ENCODE results near the gene TES.

Gene TES

DNA sequence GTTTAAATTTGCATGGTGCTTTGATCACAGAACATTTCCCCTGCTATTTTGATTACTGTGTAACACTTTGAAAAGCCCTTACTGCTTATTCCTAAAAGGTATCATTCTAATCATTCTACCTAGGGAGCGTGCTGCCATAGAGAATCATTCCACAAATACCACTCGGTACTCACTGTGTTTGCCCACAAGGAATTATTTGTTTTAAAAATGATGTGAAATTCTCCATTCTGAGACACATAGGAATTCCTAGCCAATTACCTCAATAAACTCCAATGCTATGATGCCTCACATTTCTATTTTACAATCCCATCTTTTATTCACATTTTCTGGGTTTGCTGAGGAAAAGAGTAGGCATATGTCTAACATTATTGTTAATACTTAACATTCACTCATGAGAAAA, 16.2 kb upstream of the TES start:
- DNase-seq (ENCODE audit: low read depth): no peak

DNA sequence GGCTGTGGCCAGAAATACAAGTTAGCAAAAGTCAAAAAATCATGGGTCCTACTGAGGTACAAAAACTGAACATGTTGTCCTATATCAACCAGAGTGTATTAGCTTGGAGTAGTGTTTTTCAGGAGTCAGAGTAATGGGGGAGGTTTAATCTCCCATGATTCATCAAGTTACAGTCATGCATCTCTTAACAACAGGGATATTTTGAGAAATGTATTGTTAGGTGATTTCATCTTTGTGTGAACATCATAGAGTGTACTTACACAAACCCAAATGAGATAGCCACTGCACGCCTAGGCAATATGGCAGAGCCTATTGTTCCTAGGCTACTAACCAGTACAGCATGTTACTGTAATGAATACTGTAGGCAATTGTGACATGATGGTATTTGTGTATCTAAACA, 14.9 kb upstream of the TES start:
- DNase-seq (ENCODE audit: low read depth): no peak

DNA sequence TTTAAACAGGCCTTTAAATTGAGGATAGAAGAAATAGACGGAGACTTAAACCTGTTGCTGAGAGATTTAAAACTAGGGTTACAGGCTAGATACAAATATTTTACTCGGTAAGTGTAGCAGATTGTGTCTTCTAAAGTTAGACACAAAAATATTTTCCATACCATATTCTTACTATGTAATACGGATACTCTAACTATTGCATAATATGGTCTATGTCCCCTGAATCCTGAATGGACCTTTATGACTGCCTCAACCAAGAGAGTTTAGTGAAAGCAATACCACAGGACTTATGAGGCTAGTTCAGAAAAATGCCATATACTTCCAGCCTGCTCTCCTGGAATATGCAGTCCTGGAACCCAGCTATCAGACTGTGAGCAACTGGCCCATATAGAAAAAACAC, 13.4 kb upstream of the TES start:
- DNase-seq (ENCODE audit: low read depth): no peak

DNA sequence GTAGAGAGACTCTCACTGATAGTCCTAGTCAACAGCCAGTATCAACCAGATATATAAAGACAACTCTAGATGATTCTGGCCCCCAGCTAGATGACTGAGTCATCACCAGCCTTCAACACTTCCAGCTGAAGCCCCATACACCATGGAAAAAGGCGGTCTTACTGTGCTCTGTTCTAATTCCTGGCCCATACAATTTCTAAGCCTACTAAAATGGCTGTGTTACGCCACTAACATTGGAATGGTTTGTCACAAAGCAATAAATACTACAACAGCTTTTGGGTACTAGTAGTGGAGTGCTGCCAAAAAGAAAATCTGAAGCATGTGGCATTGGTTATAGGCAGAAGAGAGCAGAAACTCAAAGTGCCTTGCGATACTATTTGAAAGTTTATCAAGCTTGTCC, 13.0 kb upstream of the TES start:
- DNase-seq (ENCODE audit: low read depth): no peak

DNA sequence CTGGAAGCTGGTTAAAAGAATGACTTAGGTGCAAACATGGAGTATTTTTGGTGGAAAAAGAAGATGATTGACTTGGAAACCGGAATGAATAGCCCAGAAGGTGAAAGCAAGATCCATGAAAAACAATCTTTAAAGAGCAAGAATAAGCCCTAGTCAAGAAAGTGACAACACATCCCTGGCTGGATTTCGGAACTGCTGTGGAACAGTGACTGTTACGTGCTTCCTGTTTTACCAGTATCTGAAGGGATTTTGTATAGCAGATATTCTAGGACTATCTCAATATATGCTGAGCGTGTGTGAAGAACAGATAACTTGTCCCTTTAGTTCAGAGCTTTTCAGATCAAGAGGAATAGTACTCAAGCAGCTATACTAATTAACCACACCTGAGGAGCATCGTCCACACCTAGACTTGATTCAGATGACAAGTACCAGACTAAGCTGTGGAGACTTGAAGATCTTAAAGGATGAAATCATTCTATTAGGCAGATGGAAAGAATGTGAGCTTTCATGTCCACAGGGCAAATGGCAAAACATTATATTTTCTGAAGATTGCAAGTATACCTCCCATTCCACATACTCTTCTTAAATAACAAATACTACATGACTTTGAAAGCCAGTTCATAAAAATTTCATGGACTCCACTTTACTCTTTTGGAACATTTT, 11.5 kb upstream of the TES start:
- no peak for DNase-seq (ENCODE audit: low read depth)

DNA sequence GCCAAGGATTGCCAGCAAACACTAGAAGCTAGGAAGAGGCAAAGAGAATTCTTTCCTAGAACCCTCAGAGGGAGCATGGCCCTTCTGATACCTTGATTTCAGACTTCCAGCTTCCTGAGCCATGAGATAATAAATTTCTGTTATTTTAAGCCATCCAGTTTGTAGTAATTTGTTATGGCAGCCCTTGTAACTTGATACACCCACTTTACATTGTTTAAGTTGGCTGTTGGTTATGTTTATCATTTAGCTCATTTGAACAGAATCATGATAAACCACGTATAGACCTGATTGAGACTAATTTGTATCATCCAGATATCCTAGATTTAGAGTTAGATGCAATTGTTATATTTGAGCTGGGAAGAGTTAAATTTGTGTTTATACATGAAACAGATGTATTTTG, 9.4 kb upstream of the TES start:
- DNase-seq (ENCODE audit: low read depth): no peak

DNA sequence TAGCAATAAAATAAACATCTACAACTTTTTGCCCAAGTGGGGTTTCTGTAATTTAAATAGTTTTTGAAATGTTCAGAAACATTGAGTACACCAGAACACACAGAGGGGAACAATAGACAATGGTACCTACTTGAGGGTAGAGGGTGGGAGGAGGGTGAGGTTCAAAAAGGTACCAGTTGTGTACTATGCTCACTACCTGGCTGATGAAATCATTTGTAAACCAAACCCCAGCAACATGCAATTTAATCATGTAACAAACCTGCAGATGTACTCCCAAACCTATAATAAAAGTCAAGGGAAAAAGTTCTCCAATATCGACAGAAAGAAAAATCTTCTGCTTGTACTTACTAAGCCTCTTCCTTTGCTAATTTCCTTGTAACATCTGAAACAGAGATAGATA, 4.2 kb upstream of the TES start:
- no peak for DNase-seq (ENCODE audit: low read depth)

DNA sequence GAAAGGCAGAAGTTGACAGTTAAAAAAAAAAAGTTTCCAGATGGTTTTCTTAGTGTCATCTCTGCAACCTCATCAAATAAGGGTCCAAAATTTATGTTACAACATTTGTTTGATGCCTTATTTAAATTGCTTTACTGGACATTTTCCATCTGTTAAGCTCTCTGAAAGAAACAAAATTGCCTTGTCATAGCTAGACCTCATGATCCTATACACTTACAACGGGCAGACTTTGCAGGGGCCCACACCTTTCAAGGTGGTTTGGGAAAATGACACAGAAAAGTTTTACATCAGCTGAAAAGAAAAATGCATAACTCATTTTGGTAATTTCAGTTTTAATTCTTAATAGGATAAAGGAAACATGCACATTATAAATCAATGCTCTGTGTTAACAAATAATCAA, 1.4 kb upstream of the TES start:
- no peak for DNase-seq (ENCODE audit: low read depth)

DNA sequence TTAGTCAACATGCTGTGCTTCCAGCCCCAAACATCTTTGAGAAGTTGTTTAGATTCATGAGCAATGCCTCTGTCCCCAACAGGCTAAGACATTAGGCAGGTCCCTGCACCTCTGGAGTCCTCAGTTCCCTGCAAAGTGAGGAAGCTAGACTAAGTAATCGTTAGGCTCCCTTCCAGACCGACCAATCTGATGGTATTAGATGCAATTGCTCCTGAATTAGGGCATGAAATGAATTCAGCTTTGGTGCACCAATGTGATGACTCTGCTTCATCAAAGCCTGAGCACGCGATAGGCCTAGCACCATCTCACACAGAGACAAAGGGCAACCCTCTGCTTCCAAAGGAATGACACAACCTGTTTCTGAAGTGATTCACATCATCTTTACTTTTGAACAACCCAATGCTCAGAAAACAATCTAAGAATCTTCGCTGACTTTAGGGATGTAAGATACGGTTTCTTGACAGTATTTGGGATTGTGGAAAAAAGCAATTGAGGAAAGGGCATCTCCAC, 723 bp upstream of the TES start:
- DNase-seq (ENCODE audit: low read depth): no peak

DNA sequence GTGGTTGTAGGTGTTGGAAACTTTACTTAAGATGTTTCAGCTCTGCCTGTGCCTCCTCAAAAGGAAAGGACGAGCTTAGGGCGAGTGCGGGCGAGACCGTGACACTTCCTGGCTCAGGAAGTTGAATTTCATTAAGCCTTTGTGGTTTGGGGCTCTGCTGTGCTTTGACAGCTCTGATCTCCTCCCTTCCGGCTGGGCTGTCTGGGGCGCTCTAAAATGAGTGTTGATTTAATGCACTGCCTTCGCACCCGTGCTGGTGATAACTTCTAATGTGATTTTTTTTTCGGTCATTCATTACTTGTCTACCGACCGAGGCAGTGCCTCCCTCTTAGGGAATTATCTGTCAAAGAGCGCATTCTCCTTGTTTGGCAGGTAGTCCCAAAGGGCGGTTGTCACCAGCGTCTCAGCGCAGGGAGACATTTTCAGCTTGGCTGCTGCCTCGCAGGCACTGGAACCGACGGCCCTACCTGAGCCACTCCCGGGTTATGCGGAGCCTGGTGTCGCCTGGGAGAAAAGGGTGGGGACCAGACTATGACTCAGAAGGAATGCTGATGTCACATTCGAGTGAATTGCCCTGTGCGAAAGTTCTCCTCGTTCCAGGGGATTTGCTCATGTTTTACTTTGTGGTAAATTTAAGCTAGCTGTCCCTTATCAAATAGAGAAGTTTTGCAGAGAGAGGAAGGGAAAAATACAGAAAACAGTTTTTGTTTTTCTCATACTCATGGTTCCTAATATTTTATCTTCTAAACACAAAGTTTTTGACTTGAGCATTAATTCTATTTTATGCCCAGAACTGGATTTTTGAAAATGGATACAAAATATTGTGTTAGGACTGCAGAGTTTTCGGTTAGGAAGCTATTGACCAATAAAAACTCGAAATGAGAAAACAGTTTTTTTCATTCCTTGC, 920 bp downstream of the TES start:
- DNase-seq (ENCODE audit: low read depth): peak; percentile 66

DNA sequence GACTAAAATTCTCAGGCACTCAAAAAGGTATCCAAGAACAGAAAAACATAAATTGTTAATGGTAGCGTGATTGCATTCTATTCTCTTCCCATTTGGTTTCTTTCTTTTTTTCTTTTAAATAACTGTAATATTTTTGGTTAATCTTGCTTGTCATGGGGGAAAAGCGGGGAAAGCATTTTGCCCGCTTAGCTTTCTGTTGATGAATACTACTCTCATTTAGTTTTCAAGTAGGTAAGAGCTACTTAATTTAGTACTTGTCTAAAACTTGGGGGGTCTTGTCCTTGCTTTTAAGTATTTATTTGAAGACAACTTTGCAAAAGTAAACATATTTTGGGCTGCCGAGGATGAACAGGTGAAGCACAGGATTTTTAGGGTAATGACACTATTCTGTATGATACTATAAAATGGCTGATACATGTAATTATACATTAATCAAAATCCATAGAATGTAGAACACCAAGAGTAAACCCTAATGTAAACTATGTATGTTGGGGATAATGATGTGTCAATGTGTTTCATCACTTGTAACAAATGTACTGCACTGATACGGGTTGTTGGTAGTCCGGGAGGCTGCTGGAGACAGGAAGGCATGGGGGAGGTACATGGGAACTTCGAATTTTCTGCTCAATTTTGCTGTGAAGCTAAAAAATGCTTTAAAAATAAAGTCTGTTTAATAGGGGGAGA, 1.7 kb downstream of the TES start:
- DNase-seq (ENCODE audit: low read depth): no peak

DNA sequence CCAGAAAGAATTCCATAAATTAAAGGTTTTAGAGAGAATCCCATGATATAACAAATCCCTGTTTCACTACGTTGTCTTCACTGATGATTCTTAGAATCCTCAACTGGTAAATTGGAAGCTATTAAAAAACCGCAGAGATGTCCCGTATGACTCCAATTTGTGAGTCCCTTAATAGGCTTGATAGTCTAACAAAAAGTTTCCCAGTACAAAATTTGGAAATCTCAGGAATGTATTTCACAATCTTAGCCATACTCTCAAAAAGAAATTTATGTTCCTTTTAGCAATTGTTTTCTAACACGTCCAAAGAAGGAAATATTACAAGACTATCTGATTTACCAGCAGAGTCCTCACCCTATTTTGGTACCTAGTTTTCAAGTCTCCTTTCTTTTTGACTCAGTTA, 2.5 kb downstream of the TES start:
- no peak for DNase-seq (ENCODE audit: low read depth)

DNA sequence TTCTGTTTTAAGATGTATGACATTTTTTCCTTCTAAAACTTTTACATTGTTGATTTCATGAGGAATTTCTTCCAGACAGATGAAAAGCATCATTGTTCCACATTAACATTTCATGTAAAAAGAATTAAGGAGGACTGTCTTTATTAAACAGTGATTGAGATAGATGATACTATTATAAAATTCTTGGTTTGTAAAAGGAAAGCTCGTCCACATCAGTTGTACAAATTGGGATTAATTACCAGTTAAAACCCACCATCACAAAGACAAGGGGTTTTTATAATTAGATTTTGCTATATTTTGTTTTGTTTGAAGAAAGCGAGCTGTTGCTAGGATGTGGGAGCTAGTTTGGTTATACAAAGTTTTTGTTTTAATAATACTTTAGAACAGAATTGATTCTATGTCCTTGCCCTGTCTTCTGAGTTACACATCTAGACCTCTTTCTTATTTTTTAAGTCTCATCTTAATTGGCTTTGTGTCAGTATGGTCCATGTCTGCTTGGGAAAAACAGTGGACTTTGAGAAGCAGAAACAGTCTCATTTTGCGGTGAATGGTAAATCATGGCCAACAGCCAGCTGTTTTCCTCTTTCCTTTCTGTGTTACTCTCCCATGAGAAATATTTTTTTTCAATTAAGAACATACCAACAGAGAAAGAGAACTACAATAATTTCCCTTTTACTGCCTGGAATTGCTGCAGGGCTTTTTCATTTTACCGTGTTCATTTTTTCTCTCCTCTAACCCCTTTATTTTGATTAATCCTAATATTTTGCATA, 3.2 kb downstream of the TES start:
- DNase-seq (ENCODE audit: low read depth): no peak

DNA sequence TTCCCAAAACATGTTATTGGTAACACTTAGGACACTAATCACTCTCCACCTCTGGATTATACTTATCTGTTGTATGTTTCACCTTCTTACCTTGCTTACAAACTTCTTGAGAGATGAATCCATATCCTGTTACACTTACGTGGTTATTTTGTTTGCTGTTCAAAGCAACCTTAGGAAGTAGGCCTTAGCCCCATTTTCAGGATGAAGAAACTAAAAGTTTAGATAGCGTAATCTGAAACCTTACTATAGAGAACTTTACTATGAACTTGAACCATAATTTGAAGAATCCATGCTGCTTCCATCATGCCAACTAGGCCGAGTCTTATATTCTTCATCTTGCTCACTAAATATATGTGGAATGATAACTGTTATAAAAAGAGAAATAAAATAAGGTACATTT, 4.6 kb downstream of the TES start:
- DNase-seq (ENCODE audit: low read depth): no peak

DNA sequence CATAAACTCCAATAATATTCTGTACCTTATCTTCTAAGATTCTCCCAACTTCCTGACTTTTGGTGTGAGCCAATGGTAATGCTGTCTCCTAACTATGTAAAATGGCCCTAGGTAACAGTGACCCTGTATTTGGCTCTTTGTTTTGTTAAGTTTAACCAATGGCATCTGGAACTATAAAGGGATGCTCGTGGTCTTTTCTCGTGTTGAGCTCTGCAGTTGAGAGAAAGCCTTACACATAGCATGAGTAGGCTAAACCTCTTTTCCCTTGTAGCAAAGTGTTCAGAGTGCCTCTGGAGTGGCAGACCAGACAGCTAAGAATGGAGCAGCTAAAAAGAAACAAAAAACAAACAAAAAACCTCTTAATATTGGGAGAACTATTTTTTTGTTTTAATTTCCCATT, 5.2 kb downstream of the TES start:
- DNase-seq (ENCODE audit: low read depth): no peak

DNA sequence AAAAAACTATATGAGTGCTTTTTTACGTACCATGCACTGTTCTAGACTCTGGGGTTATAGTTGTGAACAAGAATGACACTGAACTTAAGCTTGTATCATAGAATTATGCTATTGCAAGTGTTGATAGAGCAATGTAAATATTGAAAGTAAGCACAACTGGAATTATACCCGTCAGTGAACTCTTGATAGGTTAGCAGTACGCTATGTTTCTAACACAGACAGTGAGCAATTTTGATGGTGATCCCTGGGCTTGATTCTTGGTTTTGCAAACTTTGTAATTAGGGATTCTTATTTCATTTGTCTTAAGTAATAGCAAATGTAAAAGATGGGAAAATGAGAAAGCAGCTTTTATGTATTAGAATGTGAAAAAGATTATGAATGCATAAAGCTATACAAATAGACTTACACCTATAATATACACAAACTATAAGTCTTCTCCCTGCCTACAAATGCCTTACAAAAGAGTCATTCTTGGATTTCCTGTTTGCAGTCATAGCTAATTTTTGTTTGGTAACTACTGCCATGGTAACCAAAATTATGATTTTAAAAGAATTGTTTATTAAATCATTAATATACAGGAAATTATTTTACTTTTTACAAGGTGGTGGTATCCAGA, 6.7 kb downstream of the TES start:
- no peak for DNase-seq (ENCODE audit: low read depth)

DNA sequence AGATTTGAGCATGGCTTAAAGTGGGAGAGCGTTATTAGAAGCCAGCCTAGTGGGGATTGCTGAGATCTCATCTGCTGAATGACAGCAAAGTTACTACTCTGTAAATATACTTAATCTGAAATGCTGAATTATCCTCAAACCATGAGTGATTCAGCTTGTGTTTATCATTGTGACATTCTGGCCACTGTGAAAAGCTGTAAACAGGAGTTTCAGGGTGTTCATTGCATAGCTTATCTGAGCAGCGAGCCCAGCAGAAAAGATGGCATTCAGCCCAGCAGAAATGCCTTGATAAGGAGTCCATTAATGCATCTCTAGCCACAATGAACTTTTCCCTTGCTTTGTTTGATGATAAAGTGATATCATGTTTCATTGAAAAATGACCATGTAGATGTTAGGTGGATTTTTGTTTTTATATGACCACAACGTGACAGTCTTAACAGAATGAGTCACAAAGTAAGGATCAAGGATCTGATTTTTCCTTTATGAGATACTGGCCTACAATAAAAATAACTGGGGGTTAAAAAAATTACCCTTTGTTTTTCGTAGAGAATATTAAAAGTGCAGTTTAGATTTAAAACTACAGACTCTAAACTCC, 7.8 kb downstream of the TES start:
- DNase-seq (ENCODE audit: low read depth): no peak

DNA sequence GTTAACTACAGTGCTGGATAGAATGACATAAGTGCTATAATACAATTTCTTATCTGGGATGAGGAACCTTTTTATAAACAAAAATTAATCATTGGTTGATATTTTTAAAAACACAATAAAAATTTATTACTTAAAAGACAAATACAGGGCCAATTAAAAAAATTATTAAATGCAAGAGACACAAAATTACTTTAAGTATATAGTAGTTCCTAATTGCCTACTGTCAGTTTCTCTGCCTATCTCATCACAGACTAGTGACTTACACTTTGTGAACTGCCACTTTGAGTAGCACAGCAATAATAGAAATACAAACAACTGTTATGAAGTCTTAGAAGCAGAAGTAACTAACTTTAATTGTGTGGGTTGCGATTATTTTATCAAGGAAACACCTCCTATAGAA, 8.4 kb downstream of the TES start:
- no peak for DNase-seq (ENCODE audit: low read depth)

DNA sequence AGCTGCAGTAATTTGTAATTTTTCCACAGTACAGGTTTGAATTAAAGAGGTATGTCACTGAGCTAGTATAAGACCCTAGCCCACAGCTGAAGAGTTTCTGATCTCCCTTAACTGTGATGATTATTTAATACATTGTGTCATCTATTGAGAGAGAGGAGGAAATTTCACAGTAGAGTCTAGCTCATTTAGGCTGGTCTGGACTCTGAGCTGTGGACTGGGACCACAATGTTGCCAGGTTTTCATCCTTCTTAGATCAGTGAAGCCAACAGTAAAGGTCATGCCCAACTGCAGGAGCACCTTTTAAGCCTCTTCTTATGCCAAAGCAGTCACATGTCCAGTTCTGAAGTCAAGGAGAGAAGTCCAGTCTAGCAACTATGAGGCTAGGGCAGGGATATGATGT, 8.9 kb downstream of the TES start:
- no peak for DNase-seq (ENCODE audit: low read depth)

DNA sequence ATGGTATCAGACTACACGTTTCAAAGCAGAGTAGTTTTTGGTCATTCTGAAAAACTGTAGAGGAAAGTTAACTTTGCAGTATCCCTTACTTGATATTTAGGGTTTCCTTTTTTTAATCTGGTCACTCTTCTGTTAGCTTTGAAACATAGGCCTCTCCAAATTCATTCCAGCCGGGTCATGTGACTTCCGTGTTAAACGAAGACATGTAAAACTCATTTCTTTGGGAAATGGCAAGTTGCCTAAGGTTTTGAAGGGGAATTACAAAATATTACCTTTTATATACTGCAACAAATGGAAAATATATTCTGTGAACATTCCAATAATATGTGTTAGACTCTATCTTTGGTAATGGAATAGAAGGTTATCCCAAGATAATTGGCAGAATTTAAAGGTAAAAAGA, 9.5 kb downstream of the TES start:
- no peak for DNase-seq (ENCODE audit: low read depth)

DNA sequence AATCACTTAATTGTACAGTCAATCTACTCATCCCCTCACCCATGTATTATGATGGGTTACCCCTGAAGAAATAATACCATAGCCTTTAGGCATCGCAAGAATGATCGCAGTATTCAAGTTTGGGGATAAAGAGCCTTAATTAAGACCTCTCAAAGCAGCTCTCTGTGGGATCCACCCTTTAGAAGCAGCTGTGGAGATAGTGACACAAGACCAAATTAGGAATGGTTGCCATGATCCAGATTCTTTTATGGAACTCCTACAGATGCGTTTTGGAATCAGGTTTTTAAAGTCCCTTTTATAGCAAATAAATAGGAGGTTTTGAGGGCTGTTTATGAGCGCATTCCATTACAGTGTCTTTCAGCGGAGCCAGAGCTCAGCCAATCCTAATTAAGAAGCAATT, 12.2 kb downstream of the TES start:
- no peak for DNase-seq (ENCODE audit: low read depth)
